Stimulated activated CD4-positive, alpha-beta T cell treated with anti-CD3 and anti-CD28 coated beads, Interleukin-4, amount 100 ng/mL, for 4 hours (primary cell): Measurements from ENCODE around the gene SLC7A6OS.

Experiments used
- DNase-seq, 2 experiments: peaks; one replicate each; pipeline ENCODE4 v3.0.0-alpha.2; 2020

The SLC7A6OS gene

DNA sequence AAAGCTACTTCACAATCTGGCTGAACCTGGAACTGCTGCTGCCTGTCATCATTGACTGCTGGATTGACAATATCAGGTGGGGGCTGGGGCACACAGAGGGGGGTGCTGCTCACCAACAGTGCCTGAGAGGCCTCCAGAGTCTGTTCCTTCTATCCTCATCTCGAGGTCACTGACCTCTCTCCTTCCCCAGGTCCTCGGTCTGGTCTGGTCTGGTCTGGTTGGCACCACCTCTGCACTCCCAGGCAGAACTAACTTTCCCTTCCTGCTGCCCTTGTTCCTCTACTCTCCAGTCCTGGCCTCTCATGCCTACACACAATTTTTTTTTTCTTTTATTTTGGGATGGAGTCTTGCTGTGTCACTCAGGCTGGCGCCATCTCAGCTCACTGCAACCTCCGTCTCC lies 61.4 kb downstream of the SLC7A6OS start:
- DNase-seq: no peak
